IPS DF 4.7 (cell line): ENCODE measurements around the gene RIN3.

Experiments used
- DNase-seq: peaks from one replicate; pipeline ENCODE4 v3.0.0-alpha.2; 2013; ENCODE audit warnings: low spot score; ENCODE audit errors: extremely low read depth

The RIN3 gene

GRCh38 chr14:92575061-92575747 is 61.6 kb downstream of the RIN3 start:
- no peak for DNase-seq

DNA sequence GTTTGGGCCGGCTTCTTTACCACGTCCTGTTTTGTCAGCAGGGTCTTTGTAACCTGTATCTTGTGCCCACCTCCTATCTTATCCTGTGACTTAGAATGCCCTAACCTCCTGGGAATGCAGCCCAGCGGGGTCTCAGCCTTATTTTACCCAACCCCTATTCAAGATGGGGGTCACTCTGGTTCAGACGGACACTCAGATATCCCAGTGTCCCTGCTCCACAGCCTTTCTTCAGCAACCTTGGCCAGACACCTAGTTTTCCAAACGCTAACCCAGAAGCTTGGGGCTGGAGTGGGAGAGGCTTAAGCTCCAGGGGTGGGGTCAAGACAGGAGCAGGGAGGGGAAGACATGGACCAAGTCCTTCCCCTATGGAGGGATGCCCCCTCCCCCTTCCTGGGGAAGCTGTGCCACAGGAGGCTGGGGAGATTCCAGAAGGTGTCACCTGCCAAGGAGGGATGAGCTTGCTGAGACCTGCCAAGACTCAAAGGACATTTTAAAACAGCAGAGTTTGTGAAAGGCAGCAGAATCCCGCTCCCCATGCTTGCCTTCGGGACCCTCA is 62.2 kb downstream of the RIN3 start:
- DNase-seq: no peak

DNA sequence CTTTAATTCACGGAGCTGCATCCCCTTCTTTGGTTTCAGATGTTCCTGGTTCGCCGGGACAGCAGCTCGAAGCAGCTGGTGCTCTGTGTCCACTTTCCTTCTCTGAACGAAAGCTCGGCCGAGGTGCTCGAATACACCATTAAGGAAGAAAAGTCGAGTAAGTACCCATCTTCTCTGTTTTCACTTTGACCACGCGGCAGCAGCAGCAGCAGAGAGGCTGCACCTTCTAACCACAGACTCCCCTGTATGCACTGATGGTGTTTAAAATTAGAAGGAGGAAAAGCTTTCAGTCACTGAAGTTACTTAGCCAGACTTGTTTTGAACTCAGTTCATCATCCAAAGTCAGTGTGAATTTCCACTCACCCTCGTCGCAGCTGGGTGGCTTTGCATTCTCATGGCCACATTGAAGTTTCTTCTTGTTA is 63.8 kb downstream of the RIN3 start:
- DNase-seq: no peak

DNA sequence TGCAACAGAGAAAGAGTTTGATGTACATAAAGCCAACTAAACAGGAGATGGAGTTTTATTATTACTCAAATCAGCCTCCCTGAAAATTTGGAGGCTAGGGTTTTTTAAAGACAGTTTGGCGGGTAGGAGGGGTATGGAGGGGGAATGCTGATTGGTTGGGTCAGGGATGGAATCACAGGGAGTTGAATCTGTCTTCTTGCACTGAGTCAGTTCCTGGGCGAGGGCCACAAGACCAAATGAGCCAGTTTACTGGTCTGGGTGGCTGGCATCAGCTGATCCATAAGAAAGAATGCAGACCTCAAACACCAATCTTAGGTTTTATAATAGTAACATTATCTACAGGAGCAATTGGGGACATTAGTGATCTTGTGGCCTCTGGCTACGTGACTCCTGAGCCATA is 64.9 kb downstream of the RIN3 start:
- no peak for DNase-seq

GRCh38 chr14:92579244-92579936 is 65.8 kb downstream of the RIN3 start:
- DNase-seq: no peak

GRCh38 chr14:92581206-92581605 is 67.6 kb downstream of the RIN3 start:
- DNase-seq: no peak

- DNase-seq: no peak
Measured at GRCh38 chr14:92581966-92582566, 68.5 kb downstream of the RIN3 start.

DNA sequence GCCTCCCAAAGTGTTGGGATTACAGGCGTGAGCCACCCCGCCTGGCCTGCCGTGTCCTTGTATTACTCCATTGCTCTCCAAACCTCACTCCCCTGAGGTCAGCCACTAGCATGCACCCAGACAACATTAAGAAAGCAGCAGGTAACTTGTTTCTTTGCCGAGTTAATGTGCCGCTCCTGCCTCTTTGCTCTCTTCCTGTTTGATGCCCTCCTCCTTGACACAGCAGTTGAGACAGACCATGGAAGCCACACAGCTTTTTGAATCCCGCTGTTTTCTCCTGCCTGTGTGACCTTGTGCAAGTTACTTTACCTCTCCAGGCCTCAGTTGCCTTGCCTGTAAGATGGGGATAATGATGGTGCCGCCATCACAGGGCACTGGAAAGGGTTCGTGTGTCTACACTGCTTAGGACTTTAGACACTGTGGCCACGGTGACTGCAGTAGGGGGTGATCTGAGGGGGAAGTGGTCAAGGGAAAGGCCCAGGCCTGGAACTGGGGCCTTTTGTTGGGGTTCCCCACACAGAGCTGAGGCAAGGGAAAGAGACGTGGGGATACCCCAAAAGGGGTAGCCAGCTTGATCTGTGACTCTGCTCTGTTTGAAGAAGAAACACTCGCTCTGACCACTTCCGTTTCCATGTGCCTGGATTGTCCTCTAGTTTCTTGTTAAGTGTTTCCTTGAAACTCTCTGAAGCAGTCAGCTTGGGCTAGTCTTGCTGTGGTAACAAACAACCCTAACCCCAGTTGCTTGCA is 69.3 kb downstream of the RIN3 start:
- DNase-seq: no peak

DNA sequence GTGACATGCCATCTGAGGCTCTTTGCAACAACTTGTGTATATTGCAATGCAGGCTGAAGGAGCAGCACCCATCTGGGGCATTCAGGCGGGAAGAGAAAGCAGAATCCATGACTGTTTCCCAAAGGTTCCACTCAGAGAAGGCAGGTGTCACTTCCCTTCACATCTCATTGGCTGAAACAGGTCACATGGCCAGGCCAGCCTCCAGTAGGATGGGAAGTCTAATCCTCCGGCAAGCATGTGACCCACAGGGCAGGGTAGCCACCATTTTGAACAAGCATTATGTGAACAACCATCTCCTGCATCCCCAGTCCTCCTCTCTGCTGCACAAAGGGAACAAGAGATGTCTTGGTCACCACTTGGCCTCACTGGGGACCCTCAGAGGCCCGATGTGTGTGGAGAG is 70.6 kb downstream of the RIN3 start:
- DNase-seq: no peak

DNA sequence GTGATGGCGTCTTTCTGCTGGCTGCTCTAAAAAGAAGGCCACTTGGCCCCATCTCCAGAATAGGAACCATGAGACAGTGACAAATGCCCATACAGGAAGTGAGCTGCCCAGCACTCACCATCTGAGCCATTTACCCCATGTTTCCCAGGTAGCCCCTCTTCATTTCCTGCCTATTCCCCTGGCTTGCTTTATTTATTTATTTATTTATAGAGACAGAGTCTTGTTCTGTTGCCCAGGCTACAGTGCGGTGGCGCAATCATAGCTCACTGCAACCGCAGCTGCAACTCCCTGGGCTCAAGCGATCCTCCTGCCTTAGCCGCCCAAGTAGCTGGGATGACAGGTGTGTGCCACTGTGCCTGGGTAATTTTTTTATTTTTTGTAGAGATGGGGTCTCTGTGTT is 71.2 kb downstream of the RIN3 start:
- no peak for DNase-seq

DNA sequence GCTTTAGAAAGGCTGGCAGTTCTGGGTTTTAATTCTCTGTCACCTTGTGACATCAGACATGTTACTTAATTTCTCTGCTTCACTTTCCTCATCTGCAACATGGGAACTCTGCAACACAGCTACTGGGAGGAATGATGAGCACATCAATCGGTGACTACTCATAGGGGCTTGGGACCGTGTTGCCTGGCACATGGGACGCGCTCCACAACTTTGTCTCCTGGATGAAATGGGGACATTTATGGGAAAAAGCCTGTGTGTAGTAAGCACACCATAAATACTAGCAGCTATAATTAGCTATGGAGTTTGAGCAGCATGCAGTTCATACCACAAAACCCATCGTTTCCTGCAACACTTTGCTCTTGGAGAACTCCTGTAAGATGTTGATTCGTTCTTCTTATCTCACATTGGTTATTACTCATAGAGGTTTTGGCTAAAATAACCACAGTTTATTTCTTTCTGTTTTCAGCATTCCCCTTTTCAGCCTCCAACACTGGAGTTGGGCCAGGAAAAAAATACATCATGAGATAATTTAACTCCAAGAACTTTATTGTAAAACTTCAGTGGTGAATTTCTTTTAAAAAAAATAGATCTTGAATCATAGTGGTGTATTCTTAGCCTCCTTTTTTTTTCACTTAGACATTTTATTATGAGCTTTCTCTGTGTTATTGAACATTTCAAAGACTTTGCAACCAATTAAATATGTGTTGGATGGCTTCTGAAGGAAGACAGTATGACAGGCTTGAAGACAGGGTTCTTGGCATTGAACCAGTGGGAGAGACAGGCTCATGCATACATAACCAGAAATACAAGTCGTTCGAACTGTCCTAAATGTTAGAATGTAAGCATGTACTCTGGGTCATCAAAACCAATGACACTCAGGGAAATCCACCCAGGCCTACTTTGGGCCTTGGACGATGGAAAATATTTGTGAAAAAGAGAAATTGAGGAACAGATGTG is 72.7 kb downstream of the RIN3 start:
- DNase-seq: no peak

- DNase-seq: no peak
Measured at GRCh38 chr14:92586963-92587699, 73.5 kb downstream of the RIN3 start.

DNA sequence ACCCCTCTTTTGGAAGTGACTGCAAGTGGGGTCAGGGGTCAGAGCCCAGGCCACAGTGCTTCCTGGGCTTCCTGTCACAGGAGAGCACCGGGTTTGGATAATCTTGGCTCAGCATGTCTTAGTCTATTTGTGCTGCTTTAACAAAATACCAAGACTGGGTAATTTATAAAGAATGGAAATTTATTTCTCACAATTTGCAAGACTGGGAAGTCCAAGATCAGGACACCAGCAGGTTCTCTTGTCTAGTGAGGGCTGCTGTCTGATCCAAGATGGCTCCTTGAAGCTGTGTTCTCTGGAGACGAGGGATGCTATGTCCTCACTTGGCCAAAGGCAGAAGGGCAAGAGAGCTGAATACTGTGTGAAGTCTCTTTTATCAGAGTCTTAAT is 74.1 kb downstream of the RIN3 start:
- DNase-seq: no peak

DNA sequence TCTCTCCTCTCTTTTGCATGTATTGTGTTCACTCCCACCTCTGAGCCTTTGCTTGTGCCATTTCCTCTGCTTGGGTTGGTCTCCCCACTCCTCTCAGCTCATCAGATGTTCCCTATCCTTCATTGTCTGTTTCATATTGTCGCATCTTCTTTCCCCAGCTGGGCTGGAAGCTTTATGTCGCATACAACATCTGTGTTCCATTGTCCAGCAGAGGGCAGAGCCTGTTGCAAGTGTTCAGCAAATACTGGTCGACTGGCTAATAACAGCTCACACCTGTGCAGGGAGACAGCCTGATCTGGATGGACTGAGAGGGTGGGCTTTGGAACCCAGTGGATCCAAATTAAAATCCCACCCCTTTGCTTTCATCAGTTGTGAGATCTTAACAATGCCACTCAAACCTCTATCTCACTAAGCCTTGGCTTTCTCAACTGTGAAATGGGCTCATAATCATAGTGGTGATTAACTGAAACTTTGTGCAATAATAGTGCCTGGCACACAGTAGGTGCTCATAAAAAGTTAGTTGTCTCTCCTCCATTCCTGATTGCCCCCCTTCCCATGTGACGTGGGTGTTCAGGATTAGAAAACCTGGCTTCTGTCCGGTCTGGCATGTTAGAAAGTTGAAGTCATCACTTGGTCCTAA is 75.8 kb downstream of the RIN3 start:
- DNase-seq: no peak

DNA sequence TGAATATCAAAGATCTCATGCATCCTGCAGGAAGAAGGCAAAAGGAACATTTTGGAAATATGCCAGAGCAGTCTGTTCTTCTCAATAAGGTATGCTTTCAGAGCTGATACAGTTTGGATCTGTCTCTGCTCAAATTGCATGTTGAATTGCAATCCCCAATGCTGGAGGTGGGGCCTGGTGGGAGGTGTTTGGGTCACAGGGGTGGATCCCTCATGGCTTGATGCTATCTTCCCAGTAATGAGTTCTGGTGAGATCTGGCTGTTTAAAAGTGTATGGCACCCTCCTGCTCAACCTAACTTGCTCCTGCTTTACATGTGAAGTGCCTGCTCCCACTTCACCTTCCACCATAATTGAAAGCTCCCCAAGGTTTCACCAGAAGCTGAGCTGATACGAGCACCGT is 76.6 kb downstream of the RIN3 start:
- no peak for DNase-seq

GRCh38 chr14:92590941-92591340 is 77.4 kb downstream of the RIN3 start:
- no peak for DNase-seq

DNA sequence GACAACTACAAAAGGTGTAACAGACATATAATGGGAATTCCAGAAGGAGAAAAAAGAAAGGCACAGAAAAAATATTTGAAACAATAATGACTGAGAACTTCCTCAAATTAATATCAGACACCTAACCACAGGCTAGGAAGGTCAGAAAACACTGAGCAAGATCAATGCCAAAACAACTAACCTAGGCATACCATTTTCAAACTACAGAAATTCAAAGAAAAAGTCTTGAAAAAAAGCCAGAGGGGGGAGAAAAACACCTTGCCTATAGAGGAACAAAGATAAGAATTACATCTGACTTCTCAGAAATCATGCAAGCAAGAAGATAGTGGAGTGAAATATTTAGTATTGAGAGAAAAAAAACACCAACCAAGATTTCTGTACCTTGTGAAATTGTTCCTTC is 77.8 kb downstream of the RIN3 start:
- no peak for DNase-seq

- DNase-seq: no peak
Measured at GRCh38 chr14:92595267-92595666, 81.7 kb downstream of the RIN3 start.

GRCh38 chr14:92596331-92596907 is 82.8 kb downstream of the RIN3 start:
- DNase-seq: no peak
